Fibroblast of skin of right biceps (primary cell): ENCODE results near the gene RFX7.

Source experiments
- DNase-seq: peaks from one replicate; pipeline ENCODE4 v3.0.0-alpha.2; 2013

RFX7 gene

GRCh38 chr15:56042982-56043980 is 200.4 kb downstream of the RFX7 start:
- no peak for DNase-seq

GRCh38 chr15:56042498-56042897 is 201.2 kb downstream of the RFX7 start:
- DNase-seq, result no peak

GRCh38 chr15:56042031-56042430 is 201.6 kb downstream of the RFX7 start:
- DNase-seq, result no peak

- peak; percentile 96 for DNase-seq
Measured at GRCh38 chr15:56040081-56041035, 203.3 kb downstream of the RFX7 start.

- no peak for DNase-seq
Measured at GRCh38 chr15:56038707-56039106, 205.0 kb downstream of the RFX7 start.

- DNase-seq, result peak; percentile 65
Measured at GRCh38 chr15:56038015-56038414, 205.7 kb downstream of the RFX7 start.
